OCI-M1 (cell line): Measurements from ENCODE around the gene EVX1.

Experiments used
- DNase-seq: peaks from one replicate; lab custom pipeline; 2025; lab: John Stamatoyannopoulos, UW

Gene EVX1

DNA sequence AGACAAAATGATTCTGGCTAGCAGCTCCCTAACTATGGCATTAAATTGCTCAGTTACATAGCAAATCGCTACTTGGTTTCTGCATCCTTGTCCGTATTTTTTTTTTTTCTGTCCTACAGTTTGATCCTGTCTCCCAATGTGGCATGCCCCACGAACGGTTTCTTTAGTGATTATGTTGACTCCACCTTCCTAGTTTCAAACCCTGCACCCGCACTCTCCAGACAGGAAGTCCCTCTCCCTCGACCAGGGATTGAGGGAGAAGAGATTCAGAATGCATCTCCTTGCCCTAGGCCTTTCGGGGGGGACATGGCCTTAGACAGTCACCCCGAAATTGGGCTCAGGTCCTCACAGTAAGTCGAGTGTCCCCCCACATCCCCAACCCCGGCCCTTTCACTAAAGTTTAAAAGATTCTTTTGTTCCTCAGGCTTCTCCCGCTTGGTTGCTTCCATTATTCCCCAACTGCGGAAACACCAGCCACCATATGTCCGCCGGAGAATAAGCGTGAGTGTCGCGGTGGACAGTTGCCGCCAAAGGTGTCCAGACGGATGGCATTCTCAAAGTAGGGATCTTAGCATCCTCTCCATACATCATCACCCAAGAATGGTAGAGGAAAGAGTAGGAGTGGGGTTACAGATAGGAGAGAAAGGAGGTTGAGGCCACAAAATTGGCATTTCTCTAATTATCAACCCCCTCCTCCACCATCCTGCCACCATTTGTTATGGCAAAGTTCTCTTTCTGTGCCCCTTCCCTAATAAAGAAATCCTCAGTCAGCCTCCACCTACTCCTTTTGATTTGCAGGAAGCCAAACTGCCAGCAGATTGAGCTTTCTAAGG, 7.3 kb downstream of the EVX1 start:
- no peak for DNase-seq

DNA sequence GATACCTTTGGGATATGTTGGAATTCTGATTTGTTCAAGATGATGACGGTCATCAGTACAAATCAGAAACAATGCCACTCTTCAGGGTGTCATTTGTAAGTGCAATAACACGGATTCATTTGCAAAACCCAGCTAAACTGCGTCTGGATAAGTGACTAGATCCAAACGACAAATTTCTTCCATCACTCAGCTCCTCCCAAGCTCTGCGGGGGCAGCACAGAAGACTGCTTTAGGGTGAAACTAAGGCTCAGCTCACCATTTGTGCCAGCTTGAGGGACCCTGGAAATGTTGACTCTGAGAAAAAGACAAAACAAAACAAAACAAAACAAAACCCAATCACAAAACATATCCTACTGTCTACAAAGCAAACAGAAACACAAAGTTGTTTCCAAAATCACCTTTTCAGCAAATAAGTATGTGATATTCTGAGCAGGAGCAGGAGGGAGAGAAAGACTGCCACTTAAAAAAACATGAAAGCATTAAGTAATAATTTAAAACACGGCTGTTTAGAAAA, 8.0 kb downstream of the EVX1 start:
- no peak for DNase-seq

DNA sequence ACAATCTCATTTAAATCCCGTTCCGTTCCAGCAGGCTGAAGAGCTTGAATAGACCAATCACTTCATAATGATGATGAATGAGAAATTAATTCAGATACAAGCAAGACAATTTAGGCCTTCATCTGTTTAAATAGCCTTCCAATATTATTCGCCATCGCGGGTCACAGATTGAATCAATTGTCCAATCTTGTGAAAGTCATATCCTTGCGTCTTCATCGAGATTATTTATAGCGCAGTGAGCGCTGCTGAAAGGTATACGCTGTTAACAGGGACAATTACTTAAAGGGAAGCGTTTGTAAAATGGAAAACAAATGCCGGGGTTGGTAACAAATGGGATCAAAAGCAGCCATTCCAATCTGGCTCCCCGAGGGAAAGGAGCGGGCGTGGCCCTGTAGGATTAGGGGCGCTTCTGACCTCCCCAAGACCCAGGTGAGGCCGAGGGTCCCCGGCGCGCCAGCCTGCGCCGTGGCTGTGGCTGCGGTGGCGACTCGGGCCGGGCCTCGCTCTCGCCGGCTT, 8.6 kb downstream of the EVX1 start:
- no peak for DNase-seq

DNA sequence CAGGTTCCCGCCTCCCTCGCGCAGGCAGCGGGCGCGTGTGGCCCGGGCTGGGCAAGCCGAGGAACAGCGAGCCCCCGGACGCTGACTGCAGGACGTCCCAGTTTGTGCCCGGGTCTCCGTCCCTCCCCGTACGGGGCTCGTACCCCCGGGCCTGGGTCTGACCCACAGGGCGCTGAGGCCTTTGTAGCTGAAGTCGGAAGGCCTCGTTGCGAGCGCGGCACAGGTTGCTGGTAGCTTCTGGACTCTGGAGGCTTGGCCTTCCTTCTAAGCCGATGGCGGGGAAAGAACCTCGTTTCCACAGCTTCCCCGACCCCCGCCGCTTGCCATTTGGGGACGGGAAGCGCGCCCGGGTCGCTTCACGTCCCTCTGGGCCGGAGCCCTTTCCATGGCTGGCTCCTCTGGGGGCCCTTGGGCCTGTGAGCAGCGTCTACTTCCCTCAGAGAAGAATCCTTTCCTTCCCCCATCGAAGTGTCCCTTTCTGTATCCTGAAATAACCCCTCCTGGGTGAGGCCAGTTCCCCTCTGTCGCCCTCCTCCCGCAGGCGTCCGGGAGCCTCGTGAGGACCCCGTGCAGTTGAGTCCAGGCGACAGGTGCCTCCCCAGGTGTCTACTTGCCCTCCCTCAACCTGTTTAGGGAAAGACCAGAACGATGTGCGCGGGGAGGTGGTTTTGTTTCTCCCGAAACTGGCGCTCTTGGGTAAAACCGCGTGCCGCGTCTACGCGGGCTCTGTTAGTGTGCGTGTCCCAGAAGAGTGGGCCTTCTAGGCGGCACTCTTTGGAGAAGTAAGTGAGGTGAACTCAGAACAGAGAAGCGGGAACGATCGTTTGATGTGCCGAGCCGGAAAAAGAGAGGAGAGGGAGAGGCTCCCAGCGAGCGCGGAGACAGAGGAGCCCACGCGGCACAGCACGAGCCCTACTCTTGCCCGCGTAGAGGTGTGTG, 9.3 kb downstream of the EVX1 start:
- no peak for DNase-seq

DNA sequence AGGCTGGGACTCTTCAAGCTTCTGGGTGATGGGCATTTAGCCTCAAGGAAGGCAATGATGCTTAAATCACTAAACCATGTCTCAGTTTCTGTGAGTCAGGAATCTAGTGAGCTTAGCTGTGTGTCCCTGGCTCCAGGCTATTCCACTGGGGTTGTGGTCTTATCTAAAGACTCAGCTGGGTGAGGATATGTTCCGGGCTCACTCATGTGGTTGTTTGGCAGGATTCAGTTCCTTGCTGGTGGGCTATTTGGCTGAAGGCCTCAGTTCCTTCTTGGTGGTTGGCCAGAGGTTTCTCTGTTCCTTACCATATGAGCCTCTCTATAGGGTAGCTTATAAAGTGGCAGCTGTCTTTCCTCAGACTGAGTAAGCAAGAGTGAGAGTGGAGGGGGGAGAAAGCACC, 12.0 kb downstream of the EVX1 start:
- no peak for DNase-seq

DNA sequence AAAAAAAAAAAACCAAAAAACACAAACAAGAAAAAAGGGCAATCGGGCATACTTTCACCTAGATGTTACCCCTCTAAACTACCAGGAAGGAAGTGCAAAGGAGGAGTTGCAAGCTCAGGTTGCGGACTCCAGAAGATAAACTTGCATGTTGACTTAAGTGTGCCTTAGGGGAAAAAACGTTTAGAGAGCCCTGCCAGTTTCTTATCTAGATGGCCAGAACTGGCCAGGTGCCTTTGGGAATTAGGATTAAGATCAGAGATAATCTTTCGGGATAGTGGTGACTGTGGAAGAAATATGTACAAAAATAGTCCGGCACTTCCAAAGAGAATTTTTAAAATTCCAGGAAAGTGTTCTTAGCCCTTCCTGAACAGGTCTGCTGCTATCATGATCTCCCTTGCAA, 17.6 kb downstream of the EVX1 start:
- DNase-seq: no peak

DNA sequence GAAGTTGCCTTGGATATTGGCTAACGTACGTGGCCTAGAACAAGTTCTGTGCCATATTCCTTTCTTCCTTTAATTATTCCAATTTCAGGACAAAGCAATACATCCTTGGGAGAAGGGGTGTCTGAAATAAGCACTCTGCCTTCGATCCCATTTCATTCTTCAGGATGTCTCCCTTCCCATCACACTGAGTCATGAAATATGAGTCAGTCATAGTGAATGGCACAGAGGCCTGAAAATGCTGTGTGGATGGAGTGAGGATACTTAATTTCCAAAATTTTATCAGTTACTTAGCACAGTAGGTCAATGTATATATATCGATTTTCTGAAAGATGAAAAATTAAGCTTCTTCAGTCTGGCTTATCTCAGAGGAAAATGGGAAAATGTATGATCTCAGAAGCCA, 19.5 kb downstream of the EVX1 start:
- DNase-seq: no peak

DNA sequence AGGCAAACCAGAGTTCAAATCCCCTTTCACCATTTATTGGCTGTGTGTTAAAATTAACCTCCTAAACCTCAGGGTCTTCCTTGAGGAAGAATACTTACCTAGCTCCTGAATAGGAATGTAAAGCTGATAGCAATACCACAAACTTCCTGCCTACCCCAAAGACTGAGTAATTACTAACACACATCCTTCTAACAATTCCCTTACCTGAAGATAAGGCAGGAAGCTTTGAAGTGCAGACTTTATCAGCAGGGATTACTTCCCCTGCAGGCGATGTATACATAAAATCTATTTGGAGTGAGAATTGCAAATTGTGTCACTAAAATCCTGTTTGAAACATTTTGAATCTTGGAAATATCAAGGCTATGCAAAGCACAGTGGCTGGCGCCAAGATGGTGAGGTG, 21.2 kb downstream of the EVX1 start:
- DNase-seq: no peak

DNA sequence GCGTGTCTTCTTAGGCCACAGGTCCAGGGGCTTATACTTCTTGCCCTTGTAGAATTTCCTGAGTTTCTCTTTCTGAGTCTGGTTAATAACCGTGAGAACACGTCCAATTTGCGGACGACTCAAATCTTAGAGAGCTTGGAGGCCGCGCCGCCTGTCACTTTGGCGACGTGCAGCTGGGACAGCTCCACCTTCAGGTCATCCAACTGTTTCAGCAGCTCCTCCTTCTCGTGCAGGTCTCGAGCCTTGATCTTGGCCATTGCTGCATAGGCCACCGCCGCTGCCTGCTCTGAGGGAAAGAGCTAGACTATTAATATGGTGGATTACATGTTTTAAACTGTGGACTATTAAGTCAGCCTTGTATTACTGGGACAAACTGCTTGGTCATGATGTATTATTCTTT, 26.9 kb downstream of the EVX1 start:
- DNase-seq: no peak

DNA sequence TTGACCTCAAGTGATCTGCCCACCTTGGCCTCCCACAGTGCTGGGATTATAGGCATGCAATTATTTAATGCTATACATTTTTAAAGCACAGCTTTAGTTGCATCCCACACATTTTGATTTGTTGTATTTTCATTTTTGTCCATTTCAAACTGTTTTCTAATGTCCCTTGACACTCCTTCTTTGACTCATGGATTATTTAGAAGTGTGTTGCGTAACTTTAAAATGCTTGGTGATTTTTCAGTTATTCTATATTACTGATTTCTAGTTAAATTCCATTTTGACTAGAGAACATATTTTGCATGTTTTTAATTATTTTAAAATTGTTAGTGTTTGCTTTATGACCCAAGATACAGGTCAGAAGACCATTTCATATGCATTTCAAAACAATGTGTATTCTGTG, 28.8 kb downstream of the EVX1 start:
- DNase-seq: no peak

DNA sequence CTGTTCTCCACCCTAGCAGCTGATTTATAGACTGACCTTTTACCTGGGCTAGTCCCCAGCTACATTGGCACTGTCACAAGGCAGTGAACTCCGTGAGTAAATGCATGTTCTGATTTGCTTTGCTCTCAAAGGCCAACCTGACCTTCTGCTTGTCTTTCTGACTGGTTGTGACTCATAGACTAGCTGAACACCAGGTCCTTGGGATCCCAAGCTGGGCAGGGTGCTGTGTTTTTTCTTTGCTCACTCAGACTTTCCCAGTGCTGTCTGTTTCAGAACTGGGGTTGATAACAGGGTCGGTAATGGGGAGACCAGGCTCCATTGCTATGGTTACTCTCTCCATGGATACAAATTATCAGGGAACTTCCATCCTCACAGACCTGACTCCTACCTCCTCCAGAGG, 35.0 kb downstream of the EVX1 start:
- DNase-seq: no peak

DNA sequence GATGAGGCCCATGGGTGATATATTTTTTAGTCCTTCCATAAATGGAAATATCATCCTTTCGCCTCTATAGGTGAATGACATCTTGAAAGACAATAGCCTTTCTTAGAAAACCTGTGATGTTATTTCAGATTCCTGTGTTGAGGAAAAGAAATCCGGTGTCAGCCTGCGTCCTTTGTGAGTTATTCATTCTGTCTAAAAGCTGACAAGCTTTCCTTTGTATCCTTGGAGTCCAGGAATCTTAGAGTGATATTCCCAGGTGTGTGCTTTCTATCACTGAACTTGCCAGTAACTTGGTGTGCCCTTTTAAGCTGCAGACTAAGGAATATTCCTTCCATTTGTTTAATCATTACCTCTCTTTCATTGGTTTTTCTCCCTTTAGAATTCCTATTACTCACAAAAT, 41.0 kb downstream of the EVX1 start:
- no peak for DNase-seq

DNA sequence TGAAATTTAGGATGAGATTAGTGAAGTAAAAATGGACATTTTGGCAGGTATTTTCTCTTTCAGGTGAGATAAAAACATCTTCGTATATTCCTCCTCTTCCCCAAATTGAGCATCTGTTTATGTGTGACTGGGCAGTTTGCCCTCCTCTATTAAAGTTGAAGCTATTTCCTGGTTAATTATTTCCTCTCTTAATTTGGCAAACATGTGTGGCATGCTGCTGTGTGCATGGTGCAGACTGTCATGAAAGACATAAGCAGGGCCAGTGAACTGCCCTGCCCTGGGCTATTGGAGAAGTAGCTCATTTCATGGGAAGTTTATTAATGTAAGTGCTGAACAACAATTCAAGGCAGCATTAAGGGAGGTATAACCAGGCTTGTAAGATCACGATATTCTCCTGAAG, 52.6 kb downstream of the EVX1 start:
- DNase-seq: no peak

DNA sequence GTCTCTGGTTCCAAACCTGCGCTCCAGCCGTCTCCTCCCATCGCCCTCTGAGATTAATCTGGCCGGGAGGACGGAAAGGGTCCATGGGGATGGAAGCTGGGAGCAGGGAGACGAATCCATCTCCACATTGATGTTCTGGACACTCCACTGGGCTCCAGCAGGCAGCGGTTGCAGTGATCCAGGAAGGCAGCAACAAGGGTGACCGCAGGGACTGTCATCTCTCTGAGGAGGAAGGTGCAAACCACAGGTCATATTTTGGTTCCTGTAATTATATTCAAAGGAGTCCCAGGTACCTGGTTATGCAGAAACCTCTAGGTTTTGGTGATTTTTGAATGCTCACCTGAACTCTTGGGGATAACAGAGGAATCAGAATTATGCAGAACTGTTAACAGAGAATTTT, 54.8 kb downstream of the EVX1 start:
- no peak for DNase-seq
